ENCODE measurements around the gene MED27. TPM values are rescaled to one million over a fixed set of nuclear protein-coding genes. Genes with fewer than 3 reads are reported as not detected.

MED27 gene
- total and polyA plus RNA-seq, 8 donors: 0.87 to 21.9 (median 12.7) TPM

GRCh38 chr9:132023419-132024180 is 56.1 kb downstream of the MED27 start:
- no peaks in the 10 kb centered on the region for H3K9me3 ChIP-seq
- peak in 1 of 2 donors; percentile 32 for DNase-seq
- no peak for TF ChIP-seq POLR2AphosphoS5 (IDR thresholded peaks at IDR 0.05)
- no peak for TF ChIP-seq EP300 (IDR thresholded peaks at IDR 0.05)
- TF ChIP-seq CTCF (IDR thresholded peaks at IDR 0.05): no peak
- TF ChIP-seq POLR2A (IDR thresholded peaks at IDR 0.05): no peak
- H3K4me3 ChIP-seq: no peak overlapping the region
- WGBS, 5 donors: 65 to 81% (median 73%) methylated on average over 5 of the region's 5 CpGs
- H3K27me3 ChIP-seq: no peaks in the 10 kb centered on the region
- H3K36me3 ChIP-seq: no peaks in the 10 kb centered on the region
- H3K4me1 ChIP-seq: peaks cover 5 to 35% (median 23%) of the 10 kb centered on the region in 4 donors
- intact Hi-C loops (cut with DNase I; ENCODE audit: low total_unique reads): no loop called here
- H3K27ac ChIP-seq: no peak overlapping the region

- intact Hi-C loops (cut with DNase I; ENCODE audit: low total_unique reads): no loop called here
- Histone ChIP-seq H3K4me3 (no peak overlapping the region), H3K9me3 (no peaks in the 10 kb centered on the region), H3K27ac (no peak overlapping the region), H3K36me3 (no peaks in the 10 kb centered on the region), H3K4me1 (peaks cover 0 to 24% (median 18%) of the 10 kb centered on the region in 4 donors), H3K27me3 (no peaks in the 10 kb centered on the region)
- WGBS, 5 donors: 37 to 57% (median 42%) methylated on average over 4 of the region's 4 CpGs
- TF ChIP-seq EP300 (IDR thresholded peaks at IDR 0.05) (no peak), CTCF (IDR thresholded peaks at IDR 0.05) (no peak), POLR2AphosphoS5 (IDR thresholded peaks at IDR 0.05) (no peak), POLR2A (IDR thresholded peaks at IDR 0.05) (no peak)
- DNase-seq: no peak
These were observed 58.7 kb downstream of the MED27 start for GRCh38 chr9:132020820-132021510.

GRCh38 chr9:132020272-132020671 is 59.4 kb downstream of the MED27 start:
- 85 to 100% (median 93%) methylated on average over 2 of the region's 2 CpGs for WGBS, 5 donors
- TF ChIP-seq CTCF (IDR thresholded peaks at IDR 0.05): no peak
- TF ChIP-seq POLR2A (IDR thresholded peaks at IDR 0.05): no peak
- TF ChIP-seq EP300 (IDR thresholded peaks at IDR 0.05): no peak
- no peak for TF ChIP-seq POLR2AphosphoS5 (IDR thresholded peaks at IDR 0.05)
- H3K9me3 ChIP-seq: no peaks in the 10 kb centered on the region
- H3K36me3 ChIP-seq: no peaks in the 10 kb centered on the region
- intact Hi-C loops (cut with DNase I; ENCODE audit: low total_unique reads): no loop called here
- no peak overlapping the region for H3K27ac ChIP-seq
- H3K4me3 ChIP-seq: no peak overlapping the region
- peak in 1 of 2 donors; percentile 59 for DNase-seq
- no peaks in the 10 kb centered on the region for H3K27me3 ChIP-seq
- peaks cover 0 to 24% (median 18%) of the 10 kb centered on the region in 4 donors for H3K4me1 ChIP-seq

- no peaks in the 10 kb centered on the region for H3K27me3 ChIP-seq
- H3K4me3 ChIP-seq: no peak overlapping the region
- no peaks in the 10 kb centered on the region for H3K9me3 ChIP-seq
- DNase-seq: no peak
- no peak overlapping the region for H3K27ac ChIP-seq
- intact Hi-C loops (cut with DNase I; ENCODE audit: low total_unique reads): no loop called here
- H3K36me3 ChIP-seq: no peaks in the 10 kb centered on the region
- TF ChIP-seq POLR2AphosphoS5 (IDR thresholded peaks at IDR 0.05): no peak
- no peak for TF ChIP-seq EP300 (IDR thresholded peaks at IDR 0.05)
- TF ChIP-seq POLR2A (IDR thresholded peaks at IDR 0.05): no peak
- TF ChIP-seq CTCF (IDR thresholded peaks at IDR 0.05): no peak
- peaks cover 0 to 24% (median 16%) of the 10 kb centered on the region in 4 donors for H3K4me1 ChIP-seq
- 87 to 94% (median 90%) methylated on average over 7 of the region's 7 CpGs for WGBS, 5 donors
These were observed 60.0 kb downstream of the MED27 start for GRCh38 chr9:132019702-132020101.
